Spleen (tissue), 3 donors: ENCODE measurements around the gene ADNP.

Experiments
- POLR2A ChIP-seq, 3 donors: fragments of 450-650 bp; IDR thresholded peaks; one replicate each; pipeline ENCODE4 v1.5.1; 2017; ENCODE audit warnings: antibody characterized with exemption in 3 of 3, mild to moderate bottlenecking in 1 of 3
- POLR2AphosphoS5 ChIP-seq, 3 donors: sonication (generic); formaldehyde crosslinking; IDR thresholded peaks; one replicate each; pipeline ENCODE4 v1.5.1; 2017; ENCODE audit warnings: antibody characterized with exemption in 3 of 3

- TF ChIP-seq POLR2AphosphoS5 (IDR thresholded peaks at IDR 0.05) = no peak
- TF ChIP-seq POLR2A (IDR thresholded peaks at IDR 0.05) = no peak
Measured at GRCh38 chr20:50843331-50844276, 87.6 kb downstream of the ADNP start.
